ENCODE measurements around the gene TMTC3.

- TF ChIP-seq EZH2phosphoT487 (IDR thresholded peaks at IDR 0.05; ENCODE audit: low read depth) (no peak), CTCF (IDR thresholded peaks at IDR 0.05; ENCODE audit: low read depth, low read length) (no peak)
Observed at GRCh38 chr12:88150063-88150462, 8.0 kb downstream of the TMTC3 start.
